Tibial artery (tissue), 4 donors: ENCODE data around the gene CD4.

Experiments
- DNase-seq, 2 donors: peaks; one replicate each; pipeline ENCODE4 v3.0.0-alpha.2; 2019
- H3K27ac ChIP-seq, 2 donors: fragments of 200-600 bp; sonication (generic) in 1 of 2; 1 replicate in 1 of 2; 2 replicates in 1 of 2; pipeline ENCODE4 v1.5.1; 2018 to 2019; ENCODE audit warnings: mild to moderate bottlenecking in 1 of 2
- H3K27me3 ChIP-seq, 2 donors: fragments of 200-600 bp; sonication (generic) in 1 of 2; one replicate each; pipeline versions ENCODE4 v1.5.1 to v1.6.0; 2016 to 2019
- H3K36me3 ChIP-seq, 3 donors: fragments of 200-600 bp; sonication (generic) in 2 of 3; one replicate each; pipeline ENCODE4 v1.5.1; 2016 to 2019; ENCODE audit warnings: mild to moderate bottlenecking in 2 of 3
- H3K4me1 ChIP-seq, 4 donors: fragments of 200-600 bp; sonication (generic) in 2 of 4; 1 replicate in 3 of 4; 2 replicates in 1 of 4; pipeline ENCODE4 v1.5.1; 2016 to 2019
- H3K4me3 ChIP-seq, 2 donors: fragments of 200-600 bp; sonication (generic) in 1 of 2; 1 replicate in 1 of 2; 2 replicates in 1 of 2; pipeline ENCODE4 v1.5.1; 2018 to 2019; ENCODE audit warnings: mild to moderate bottlenecking in 2 of 2
- H3K9me3 ChIP-seq, 3 donors: fragments of 200-600 bp; sonication (generic) in 1 of 3; one replicate each; pipeline ENCODE4 v1.5.1; 2016 to 2019
- CTCF ChIP-seq, 2 experiments: fragments of 200-600 bp in 1 of 2; fragments of 450-650 bp in 1 of 2; IDR thresholded peaks; one replicate each; pipeline ENCODE4 v1.5.1; 2017 to 2019; ENCODE audit warnings: antibody characterized with exemption in 2 of 2, mild to moderate bottlenecking in 1 of 2, moderate library complexity in 1 of 2
- intact Hi-C: fragments of 100-400 bp; cut with DNase I; formaldehyde crosslinking; loops from one replicate; pipeline ENCODE4 v1.15.0; 2023; ENCODE audit warnings: low total_unique reads

The CD4 gene

GRCh38 chr12:6838854-6839253 lies 49.5 kb downstream of the CD4 start:
- DNase-seq: no peak
- Histone ChIP-seq H3K36me3 (peaks cover 20 to 74% (median 43%) of the 10 kb centered on the region in 3 donors), H3K4me1 (no peaks in the 10 kb centered on the region), H3K4me3 (no peak overlapping the region), H3K27me3 (no peaks in the 10 kb centered on the region), H3K27ac (no peak overlapping the region), H3K9me3 (no peaks in the 10 kb centered on the region)
- no peak for TF ChIP-seq CTCF (IDR thresholded peaks at IDR 0.05)
- intact Hi-C loops: no loop called here

- H3K9me3 ChIP-seq: no peaks in the 10 kb centered on the region
- H3K27ac ChIP-seq: no peak overlapping the region
- H3K27me3 ChIP-seq: no peaks in the 10 kb centered on the region
- TF ChIP-seq CTCF (IDR thresholded peaks at IDR 0.05): no peak
- intact Hi-C loops: no loop called here
- H3K36me3 ChIP-seq: peaks cover 20 to 74% (median 44%) of the 10 kb centered on the region in 3 donors
- H3K4me1 ChIP-seq: no peaks in the 10 kb centered on the region
- DNase-seq: no peak
- no peak overlapping the region for H3K4me3 ChIP-seq
Observed at GRCh38 chr12:6839482-6840201, 50.3 kb downstream of the CD4 start.

DNA sequence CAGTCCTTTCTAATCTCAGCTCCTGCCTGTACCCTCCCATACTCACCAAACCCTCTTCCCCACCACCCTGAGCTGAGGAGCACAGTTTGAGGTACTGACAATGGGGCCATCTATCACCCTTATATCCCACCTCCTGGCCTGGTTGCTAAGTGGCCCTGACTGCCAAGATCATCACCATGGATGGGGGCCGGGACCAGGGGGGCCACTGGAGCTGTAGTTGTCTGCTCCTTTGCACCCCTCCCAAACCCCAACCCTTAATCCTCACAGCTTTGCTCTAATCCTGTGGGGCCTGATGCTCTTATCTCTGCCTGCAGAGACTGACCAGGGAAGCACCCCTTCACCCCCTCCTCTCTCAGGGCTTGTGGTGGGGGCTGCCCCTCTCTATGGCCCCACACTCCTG lies 51.0 kb downstream of the CD4 start:
- no peak overlapping the region for H3K4me3 ChIP-seq
- no peaks in the 10 kb centered on the region for H3K9me3 ChIP-seq
- H3K27me3 ChIP-seq: no peaks in the 10 kb centered on the region
- H3K36me3 ChIP-seq: peaks cover 24 to 79% (median 49%) of the 10 kb centered on the region in 3 donors
- no peaks in the 10 kb centered on the region for H3K4me1 ChIP-seq
- no peak overlapping the region for H3K27ac ChIP-seq
- no peak for TF ChIP-seq CTCF (IDR thresholded peaks at IDR 0.05)
- intact Hi-C loops: no loop called here
- no peak for DNase-seq

DNA sequence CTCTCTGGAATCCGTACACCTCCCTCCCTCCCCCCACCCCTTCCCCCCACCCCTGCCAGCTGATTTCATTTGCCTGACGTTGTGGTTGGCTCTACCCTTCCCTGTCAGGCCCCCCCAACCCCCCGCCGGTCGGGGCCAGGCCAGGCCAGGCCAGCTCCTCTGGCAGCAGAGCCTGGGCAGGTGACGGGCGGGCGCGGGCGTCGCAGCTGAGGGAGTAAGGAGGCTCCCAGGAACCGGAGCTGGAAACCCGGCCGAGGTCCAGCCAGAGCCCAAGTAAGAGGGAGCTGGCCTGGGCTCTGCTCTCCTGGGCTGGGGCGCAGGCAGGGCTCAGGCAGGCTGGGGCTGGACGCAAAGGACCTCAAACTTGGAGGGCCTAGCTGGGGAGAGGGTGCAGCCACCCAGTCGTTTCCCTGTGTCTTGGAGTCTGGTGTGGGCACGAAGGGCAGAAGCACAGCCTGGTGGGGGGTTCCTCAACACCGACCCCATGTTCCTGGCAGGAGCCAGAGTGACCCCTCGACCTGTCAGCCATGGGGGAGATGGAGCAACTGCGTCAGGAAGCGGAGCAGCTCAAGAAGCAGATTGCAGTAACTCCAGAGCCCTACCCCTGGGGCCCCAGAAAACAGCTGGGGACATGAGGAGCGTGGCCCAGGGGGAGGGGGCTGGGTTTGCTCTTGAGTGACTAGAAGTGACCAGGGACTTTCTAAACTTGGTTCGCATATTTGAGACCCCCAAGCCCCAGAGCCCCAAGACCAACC lies 51.6 kb downstream of the CD4 start, which contains the start of gene GNB3:
GNB3 (plus strand) TSS at position 165 of the 755 bp plus-strand sequence; CDS start at position 528, 363 bp downstream.
- H3K36me3 ChIP-seq: peaks cover 24 to 85% (median 55%) of the 10 kb centered on the region in 3 donors
- intact Hi-C loops: no loop called here

GRCh38 chr12:6842075-6842474 lies 52.7 kb downstream of the CD4 start:
- intact Hi-C loops: no loop called here
- H3K27me3 ChIP-seq: no peaks in the 10 kb centered on the region
- no peak for DNase-seq
- H3K4me1 ChIP-seq: no peaks in the 10 kb centered on the region
- no peak overlapping the region for H3K4me3 ChIP-seq
- no peak for TF ChIP-seq CTCF (IDR thresholded peaks at IDR 0.05)
- peaks cover 20 to 92% (median 63%) of the 10 kb centered on the region in 3 donors for H3K36me3 ChIP-seq
- H3K9me3 ChIP-seq: no peaks in the 10 kb centered on the region
- H3K27ac ChIP-seq: no peak overlapping the region

More for the DNA sequence above, 51.6 kb downstream of the CD4 start, which contains the start of gene GNB3:
- no peak for DNase-seq
- Histone ChIP-seq H3K9me3 (no peaks in the 10 kb centered on the region), H3K27ac (no peak within 1 kb of the TSS), H3K4me3 (no peak within 1 kb of the TSS), H3K4me1 (no peaks in the 10 kb centered on the region), H3K27me3 (no peaks in the 10 kb centered on the region)
- TF ChIP-seq CTCF (IDR thresholded peaks at IDR 0.05): no peak
